HG03442 (cell line): Measurements from ENCODE around the gene HRH2.
"Not testable (repeated sequence)": the region's sequence is repeated elsewhere in the genome, so short reads cannot be mapped to it uniquely, and the experiment has no call there.

Experiments used
- ATAC-seq: cut with Tn5 transposase; IDR thresholded peaks from one replicate; pipeline ENCODE4 v1.9.1; 2021; ENCODE audit warnings: mild to moderate bottlenecking, moderate library complexity; ENCODE audit not compliant: unreplicated experiment

Gene HRH2

DNA sequence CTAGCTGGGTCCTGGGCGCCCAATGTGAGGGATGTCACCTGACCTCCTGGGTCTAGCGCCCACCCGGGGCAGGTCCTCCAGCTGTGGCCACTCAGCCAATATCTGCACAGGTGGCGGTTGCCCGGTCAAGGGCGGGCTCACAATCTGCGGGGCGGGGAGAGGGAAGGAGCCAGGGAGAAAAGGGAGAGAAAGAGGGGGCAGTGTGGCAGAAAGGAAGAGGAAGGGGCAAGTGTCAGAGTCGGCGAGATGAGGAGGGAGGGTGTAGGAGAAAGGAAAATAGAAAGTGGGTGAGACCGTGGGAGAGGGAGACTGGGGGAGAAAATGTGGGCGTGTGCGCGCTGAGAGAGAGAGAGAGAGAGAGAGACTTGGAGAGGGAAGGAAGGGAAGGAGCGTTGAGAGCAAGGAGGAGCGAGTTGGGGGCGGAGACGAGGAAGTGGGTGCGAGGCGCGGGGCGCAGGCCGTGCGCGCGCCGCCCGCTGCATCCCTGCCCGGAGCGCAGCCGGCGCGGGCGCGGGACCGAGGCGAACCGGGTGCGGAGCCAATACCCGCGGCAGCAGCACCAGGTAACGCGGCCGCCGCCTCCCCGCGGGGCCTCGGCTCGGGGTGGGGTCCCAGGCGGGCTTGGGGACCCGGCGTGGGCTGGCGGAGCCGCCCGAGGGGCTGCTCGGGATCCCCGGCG is at the start of gene HRH2:
HRH2 (plus strand) TSS at position 479 of the 679 bp plus-strand sequence. CDS start 25,163 bp downstream, outside the sequence.
- no peak for ATAC-seq

GRCh38 chr5:175609526-175609925 is 48.3 kb upstream of the HRH2 start:
- ATAC-seq = no peak

DNA sequence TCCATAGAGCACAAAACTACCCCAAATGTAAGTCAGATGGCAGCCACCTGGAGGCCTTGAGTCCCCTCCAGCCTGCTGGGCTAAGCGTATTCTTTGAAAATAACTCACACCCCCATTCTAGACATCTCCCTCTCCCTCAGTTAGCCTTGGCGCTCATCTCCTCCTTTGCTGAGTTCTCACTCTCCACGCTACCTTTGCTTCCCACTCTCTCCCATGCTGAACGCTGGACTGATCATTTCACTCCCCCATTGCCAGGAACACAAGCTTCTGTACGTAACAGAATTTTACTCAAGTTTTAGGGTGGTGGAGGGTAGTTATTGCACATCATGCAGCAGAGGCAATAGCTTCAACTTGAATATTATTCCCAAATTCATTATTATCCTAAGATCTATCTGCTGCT is 47.5 kb upstream of the HRH2 start:
- ATAC-seq = no peak

DNA sequence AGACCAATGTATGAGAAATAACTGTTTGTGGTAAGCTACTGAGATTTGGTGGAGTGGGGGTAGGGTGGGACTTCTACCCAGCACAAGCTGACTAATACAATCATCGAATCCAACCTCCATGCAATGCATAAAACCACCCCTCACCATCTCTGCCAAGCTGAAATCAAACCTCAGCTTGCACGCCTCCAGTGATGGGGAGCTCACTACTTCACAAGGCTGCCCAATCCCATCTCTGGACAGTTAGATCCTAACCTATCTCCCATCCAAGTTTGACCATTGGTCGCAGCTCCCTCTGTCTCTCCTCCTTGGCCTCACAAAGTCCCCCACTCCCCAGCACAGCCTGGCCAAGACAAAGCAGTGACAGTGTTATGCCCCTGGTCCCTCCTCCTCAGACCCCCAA is 47.0 kb upstream of the HRH2 start:
- ATAC-seq = no peak

DNA sequence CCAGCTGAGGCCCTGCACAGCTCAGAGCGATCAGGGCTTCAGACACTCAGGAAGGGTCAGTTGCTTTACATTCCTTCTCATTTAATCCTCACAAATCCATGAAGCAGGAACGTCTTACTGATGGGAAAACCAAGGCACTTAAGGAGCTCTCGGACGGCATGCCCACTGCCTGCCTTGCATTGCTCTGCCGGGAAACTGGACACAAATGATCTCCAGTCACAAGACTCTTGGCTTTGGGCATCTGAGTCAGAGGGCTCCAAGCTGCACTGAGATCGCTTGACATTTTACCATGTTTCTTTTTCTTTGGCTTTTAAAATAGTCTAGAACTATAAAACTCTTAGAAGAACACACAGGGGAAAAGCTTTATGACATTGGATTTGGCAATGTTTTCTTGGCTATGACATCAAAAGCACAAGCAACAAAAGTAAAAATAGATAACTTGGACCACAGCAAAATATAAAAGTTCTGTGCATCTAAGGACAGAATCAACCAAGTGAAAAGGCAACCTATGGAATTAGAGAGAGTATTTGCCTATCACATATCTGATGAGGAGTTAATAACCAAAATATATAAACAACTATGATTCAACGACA is 43.6 kb upstream of the HRH2 start:
- no peak for ATAC-seq

DNA sequence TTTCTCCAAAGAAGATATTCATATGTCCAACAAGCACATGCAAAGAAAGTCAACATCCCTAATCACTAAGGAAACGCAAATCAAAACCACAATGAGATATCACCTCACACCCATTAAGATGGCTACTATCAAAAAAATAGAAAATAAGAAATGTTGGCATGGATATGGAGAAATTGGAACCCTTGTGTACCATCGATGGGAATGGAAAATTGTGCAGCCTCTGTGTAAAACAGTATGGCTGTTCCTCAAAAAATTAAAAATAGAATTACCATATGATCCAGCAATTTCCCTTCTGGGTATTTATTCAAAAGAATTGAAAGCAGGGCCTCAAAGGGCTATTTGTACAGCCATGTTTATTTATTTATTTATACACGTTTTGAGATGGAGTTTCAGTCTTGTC is 43.0 kb upstream of the HRH2 start:
- no peak for ATAC-seq

DNA sequence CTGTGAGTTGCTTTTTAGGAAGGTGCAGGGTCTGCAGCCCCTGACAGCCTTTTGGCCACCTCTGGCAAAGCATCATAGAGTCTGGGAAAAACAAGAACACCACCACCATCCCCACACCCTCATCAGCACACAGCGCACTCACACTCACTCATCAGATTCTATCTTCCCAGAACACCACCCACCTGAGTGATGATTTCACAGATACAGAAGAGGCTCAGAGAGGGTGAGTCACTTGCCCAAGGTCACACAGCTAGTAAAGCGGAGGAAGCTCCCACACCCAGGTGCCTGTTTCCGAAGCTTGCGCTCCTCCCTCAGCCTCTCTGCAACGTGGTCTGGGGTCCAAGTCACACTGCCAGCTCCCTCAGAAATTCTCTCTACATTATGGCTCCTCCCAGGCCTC is 41.8 kb upstream of the HRH2 start:
- no peak for ATAC-seq

DNA sequence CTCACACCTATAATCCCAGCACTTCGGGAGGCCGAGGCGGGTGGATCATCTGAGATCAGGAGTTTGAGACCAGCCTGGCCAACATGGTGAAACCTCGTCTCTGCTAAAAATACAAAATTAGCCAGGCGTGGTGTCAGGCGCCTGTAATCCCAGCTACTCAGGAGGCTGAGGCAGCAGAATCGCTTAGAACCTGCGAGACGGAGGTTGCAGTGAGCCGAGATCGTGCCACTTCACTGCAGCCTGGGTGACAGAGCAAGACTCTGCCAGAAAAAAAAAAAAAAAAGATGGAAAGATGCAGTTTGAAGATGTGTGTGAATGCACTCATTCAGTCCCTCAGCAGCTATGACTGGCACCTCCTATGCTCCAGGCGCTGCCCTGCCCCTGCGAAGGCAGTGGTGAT is 41.3 kb upstream of the HRH2 start:
- not testable (repeated sequence) for ATAC-seq

GRCh38 chr5:175617447-175617846 is 40.4 kb upstream of the HRH2 start:
- ATAC-seq = no peak

- ATAC-seq = no peak
These were observed 37.3 kb upstream of the HRH2 start for GRCh38 chr5:175620527-175620926.

DNA sequence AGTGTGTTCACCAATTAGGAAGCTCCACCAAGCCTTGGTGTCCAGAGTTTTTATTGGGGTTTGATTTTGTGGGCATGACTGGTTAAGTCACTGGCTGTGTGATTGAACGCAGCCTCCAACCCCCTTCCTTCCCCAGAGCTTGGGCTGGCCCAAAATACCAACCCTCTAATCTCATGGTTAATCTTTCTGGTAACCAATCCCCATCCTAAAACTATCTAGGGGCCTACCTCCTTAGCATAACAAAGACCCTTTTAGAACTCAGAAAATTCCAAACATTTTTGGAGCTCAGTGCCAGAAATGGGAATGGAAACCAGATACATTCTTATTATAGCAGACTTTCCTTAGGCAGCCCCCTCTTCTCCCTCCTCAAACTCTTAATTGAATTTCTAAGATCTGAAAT is 35.9 kb upstream of the HRH2 start:
- no peak for ATAC-seq

GRCh38 chr5:175623088-175623487 is 34.8 kb upstream of the HRH2 start:
- no peak for ATAC-seq

DNA sequence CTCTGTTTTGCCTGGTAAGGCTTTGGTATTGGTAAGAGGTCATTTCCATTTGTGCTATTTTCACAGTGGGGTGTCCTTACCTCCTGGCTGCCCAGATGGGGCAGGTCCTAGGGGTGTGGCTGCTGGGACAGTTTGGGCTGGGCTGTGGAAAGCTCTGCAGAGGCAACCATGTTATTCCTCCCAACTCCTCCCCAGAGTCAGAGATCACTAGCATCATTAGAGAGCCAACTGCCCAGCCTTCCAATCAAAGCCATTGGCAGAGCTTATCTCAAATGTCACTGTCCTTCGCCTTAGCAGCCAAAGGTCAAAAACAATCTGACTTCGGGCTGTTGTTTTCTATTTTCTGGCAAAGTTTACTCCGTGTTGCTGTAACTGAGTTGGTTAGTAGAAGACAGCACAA is 33.6 kb upstream of the HRH2 start:
- ATAC-seq = no peak

DNA sequence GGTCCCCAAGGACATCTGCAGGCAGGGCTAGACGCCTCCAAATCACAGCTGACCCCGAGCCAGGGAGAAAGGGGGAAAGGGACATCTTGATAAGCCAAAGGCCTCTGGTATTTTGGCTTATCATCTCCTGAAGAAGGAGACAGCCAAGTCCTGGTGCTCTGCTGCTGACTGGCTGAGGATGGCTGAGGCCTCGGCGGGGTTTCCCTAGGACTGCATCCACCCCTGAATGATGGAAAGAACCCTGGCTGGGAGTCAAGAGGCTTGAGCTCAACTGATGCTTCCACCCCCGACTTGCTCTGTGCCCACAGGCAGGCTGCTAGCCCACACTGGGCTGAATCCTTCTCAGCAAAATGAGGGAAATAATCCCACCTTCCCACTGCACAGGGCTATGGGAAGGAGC is 30.9 kb upstream of the HRH2 start:
- ATAC-seq = no peak

- no peak for ATAC-seq
These were observed 30.1 kb upstream of the HRH2 start for GRCh38 chr5:175627739-175628138.

GRCh38 chr5:175628668-175629067 is 29.2 kb upstream of the HRH2 start:
- ATAC-seq = no peak

DNA sequence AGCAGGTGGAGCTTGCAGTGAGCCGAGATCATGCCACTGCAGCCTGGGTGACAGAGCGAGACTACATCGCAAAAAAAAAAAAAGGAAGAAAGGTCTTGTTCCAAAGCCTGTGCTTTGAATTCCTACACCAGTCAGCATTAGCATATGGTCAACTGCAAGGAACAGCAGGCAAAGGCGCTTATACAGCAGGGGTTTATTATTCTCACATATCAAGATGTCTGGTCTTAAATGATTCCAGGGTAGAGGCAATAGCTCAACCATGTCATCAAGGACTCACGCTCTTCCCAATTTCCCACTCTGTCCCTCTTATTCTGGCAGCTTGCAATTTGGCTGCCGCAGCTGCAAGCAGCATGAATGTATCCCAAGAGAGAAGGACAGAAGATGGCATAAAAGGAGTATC is 28.6 kb upstream of the HRH2 start:
- no peak for ATAC-seq

DNA sequence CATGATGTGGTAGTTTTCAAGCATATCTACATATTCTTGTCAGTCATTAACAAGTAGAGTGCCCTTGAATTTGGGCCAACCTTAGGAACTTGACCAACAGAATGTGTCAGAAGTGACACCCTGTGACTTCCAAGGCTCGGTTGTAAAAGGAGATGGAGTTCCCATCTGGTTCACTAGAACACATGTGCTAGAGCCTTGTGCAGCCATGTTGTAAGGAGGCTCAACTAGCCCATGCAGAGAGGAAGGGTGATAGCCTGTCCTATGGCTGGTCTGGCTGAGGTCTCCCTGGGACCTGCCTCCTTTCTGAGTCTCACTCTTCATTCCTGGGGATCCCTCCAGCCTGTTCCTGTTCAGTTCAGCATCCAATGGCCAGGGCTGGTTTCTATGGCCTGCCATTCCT is 28.1 kb upstream of the HRH2 start:
- no peak for ATAC-seq

- ATAC-seq = no peak
These were observed 21.9 kb upstream of the HRH2 start for GRCh38 chr5:175635854-175636584.

- ATAC-seq = no peak
These were observed 19.6 kb upstream of the HRH2 start for GRCh38 chr5:175638305-175638704.

DNA sequence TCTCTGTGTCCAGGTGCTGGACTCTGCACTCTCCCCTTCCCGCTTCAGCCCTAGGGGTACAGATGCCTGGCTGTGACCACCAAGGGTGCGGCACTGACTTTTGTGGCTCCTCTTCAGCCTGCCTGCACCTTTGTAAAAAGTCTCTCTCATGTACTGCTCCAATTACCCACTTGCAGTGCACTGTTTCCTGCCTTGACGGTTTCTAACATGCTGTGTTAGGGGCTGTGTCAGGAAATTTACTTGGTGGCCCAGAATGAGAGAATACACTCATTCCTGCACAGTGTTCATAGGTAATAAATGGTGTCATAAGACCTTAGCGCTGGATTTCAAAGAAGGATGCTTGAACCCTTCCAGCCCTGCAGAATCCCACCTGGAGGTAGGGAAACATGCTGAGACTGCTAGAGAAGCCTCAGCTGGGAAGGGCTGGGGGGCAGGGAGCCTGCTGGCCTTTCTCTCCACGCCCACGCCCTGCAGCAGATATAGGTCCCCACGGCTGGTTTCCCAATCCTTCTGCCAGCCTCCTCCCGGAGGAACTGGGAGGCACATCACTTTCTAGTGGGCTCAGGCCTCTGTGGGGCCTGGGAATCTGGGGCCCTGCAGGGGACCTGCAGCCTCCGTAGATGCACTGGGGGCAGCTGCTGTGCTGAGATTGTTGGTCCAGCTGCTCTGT is 17.6 kb upstream of the HRH2 start:
- no peak for ATAC-seq

GRCh38 chr5:175642998-175643397 is 14.9 kb upstream of the HRH2 start:
- no peak for ATAC-seq
